NCI-H2029 treated with DMSO at 0.1 percent for 48 hours (cell line): ENCODE data around the gene GMNC.
"Not testable (repeated sequence)": the region's sequence is repeated elsewhere in the genome, so short reads cannot be mapped to it uniquely, and the experiment has no call there.

Experiments
- DNase-seq: peaks from one replicate; lab custom pipeline; 2025; lab: John Stamatoyannopoulos, UW

Gene GMNC, protein sequence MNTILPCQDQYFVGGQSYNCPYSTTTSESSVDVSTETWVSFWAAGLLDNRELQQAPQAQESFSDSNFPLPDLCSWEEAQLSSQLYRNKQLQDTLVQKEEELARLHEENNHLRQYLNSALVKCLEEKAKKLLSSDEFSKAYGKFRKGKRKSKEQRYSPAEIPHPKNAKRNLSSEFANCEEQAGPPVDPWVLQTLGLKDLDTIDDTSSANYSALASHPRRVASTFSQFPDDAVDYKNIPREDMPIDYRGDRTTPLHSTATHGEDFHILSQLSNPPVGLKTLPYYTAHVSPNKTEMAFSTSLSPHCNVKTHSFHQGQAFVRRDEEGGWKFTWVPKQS

GRCh38 chr3:190862209-190863118 lies at the start of gene GMNC:
Gene GMNC, minus strand, starts transcription at chr3:190862694. Its CDS starts 79 bp downstream, at chr3:190862615.
- DNase-seq = no peak

DNA sequence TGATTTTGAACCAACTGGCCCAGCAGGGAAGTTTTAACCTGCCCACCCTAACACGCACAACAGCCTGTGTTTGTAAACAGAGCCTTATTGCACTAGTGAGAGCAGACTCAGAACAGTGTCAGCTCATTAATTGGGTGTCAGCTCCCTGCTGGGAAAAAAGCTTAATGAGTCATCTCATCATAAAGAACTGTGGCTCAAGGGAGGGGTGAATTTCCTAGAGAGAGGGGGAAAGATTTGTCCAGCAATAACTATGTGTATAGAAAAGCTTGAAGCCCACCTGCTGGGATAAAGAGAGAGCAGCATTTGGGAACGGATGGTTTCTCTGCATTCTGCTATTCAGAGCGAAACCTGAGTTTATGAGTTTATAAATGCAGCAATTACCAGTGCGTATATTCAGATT lies 48.9 kb upstream of the GMNC start:
- DNase-seq = no peak

DNA sequence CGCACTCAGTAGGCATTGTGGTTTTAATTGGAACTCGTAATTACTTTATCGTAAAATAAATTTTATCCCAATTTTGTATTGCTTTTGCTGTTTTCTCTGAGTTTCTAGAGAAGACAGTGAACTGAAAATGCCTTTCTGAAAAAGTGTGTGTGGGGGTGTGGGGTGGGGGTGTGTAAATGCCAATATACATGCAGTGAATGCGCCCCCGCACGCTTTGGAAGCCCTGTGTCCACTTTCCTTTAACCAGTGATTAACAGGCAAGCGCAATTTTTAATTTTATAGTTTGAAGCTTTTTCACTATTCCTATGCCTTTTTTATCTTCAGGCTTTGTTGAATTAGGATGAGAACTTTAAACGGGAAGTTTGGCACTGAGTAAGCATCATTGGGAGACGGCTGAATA lies 47.4 kb upstream of the GMNC start:
- no peak for DNase-seq

GRCh38 chr3:190903156-190903555 lies 40.7 kb upstream of the GMNC start:
- no peak for DNase-seq

- DNase-seq = no peak
These were observed 39.8 kb upstream of the GMNC start for GRCh38 chr3:190902292-190902691.

DNA sequence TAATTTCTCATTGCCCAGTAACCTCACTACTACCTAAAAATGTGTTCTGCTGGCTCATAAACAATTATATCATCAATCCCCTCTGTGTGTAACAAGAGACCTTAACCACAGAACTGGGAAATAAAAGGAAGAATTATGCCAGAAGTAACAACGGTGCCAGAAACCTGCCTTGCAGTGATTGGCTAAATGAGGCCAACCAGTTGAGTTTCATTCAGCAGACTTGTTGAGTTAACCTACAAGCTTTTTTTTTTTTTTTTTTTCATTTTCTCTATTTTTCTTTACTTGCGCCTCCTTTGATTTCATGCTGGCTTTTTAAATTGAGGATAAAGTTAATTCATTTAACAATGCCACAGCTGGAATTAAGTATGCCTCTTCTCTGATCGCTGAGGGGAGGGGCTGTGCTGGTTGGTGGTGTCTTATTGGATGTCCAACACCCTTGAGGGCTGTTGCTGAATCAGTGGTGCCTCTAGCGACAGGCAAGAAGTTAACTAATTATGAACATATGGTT lies 30.0 kb upstream of the GMNC start:
- no peak for DNase-seq

DNA sequence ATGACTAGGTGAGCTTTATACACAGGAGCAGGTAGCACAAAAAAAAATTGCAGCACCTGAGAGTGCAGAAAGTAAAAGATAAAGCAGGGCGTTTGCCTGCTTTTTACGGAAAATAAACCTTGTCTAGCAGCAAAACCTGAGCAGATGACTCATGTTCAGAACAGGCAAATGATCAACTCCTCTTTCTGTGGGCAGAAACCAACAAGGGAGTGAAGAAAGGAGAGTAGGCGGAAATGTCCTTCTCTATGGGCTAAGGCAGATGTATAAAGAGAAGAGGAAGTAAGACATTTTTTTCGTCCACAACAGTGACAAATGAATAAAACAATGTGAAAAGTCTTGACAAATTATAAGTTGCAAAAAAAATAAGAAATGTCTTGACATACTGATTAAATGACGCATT lies 24.5 kb upstream of the GMNC start:
- no peak for DNase-seq

DNA sequence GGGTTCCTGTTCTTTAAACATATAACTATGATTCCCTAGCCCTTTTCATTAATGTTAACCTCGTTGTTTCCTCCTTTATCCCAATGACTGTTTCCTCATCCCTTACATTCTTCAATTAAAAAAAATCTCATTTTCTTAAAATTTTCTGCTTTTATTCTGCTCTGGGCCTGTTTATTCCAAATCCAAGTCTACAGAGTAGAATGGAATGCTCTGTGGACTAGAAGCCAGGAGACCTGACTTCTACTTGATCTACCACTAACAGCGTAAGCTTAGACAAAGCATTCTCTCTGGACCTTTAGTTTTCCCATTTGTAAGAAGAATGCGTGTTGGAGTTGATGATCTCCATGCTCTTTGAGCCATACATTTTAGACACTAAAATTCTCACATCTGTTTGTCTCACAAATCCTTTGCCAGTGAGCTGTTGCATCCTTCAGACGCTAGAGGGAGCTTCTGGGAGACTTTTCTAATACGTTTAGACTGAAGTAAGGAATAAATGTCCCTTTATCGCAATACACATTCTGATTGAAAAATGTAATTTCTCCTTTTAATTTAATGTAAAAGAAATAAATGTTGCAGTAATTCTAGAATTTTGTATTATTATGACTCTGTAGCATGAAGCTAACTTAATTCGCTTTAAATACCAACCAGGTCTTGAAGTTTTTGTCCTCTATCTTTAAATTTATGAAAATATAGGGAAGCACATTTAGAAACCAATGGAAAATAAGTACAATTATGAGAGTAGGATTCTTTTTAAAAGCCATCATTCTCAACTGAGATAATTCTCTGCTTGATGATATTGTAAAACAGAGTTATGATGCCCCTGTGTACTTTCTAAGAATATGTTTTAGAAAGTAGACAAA lies 21.7 kb upstream of the GMNC start:
- peak; percentile 57 for DNase-seq

- no peak for DNase-seq
These were observed 20.6 kb upstream of the GMNC start for GRCh38 chr3:190883141-190883540.

DNA sequence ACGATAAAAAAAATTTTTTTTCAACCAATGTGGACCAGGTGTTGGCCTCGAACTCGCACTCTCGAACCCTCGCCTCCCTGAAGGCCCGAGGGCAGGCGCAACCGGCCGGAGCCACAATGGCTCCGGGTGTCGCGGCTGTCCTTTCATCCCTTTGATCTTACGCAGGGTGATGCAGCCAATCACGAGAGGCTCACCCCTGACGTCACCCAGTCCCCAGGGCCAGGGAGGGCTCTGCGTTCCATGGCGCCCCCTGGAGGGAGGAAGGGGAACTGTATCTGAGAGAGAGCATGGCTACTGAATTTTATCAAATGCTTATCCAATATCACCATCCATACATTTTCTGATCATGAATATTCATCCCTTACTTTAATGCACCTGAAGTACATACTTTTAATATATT lies 15.4 kb upstream of the GMNC start:
- DNase-seq = no peak

DNA sequence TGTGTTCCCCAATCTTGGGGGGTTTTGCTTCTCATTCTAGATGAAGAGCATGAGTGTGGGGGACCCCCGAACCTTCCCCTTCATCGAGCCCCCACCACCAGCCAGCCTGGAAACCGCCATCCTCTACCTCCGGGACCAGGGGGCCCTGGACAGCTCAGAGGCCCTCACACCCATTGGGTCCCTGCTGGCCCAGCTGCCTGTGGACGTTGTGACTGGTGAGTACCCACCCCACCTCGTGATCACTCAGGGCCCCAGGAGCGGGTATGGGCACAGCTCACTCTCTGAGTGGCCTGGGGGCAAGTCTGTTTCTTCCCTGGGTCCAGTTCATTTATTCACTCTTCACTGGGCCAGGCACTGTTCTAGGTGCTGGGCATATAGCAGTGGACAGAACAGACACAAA lies 13.9 kb upstream of the GMNC start:
- DNase-seq = not testable (repeated sequence)

GRCh38 chr3:190875061-190875460 lies 12.6 kb upstream of the GMNC start:
- not testable (repeated sequence) for DNase-seq

DNA sequence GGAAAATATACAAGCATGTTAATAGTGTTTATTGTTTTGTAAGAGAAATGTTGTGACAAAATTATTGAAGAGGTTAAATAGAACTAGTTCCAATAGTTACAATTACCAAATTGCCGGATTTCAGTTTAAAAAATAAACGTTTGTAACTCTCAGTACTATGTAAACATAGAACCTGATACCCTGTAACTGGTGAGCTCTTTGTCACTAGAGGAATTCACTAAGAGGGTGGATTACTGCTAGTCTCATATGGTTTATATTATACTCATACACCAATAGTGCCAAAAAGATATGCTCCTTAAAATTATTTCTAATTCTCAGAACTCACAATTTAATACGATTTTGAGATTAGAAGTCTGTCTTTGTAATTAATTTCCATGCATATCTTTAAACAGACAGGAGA lies 7.6 kb upstream of the GMNC start:
- no peak for DNase-seq

DNA sequence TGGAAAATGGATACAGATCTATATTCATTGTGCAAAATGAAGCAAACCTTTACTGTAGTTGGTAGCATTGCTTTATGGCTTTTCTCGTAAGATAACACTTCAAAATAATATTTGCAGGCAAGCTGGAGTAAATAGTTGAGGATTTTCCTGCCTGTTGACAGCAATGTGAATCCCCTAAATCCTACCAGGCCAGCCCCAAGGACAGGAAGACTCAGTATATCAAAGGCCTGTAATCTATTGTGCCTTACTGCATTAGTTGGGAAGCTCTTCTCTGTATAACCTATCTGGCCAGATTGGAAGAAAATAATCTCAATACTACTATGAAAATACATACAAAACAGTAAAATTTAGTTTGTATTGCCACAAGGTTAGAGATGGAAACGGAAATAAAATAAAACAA lies 4.6 kb upstream of the GMNC start:
- DNase-seq = no peak

DNA sequence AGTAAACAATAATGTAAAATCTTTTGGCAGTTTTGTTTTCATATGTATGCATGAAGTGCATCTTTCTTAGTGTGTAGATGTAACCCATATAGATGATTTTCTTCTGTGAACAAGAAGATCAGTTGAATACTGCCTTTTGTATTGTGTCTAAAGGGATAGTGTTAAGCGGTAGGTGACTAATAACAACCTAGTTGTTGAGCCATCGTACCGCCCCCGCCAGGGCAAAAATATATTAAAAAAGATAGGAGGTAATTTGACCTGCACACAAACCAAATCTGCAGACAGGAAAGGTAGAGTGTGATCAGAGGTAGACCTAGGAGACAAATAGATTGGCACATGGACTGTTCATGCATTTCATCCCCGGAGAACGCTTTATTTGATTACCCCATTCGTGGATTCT lies 3.3 kb upstream of the GMNC start:
- DNase-seq = no peak

GRCh38 chr3:190865419-190865818 lies 2.9 kb upstream of the GMNC start:
- no peak for DNase-seq

GRCh38 chr3:190864002-190864401 lies 1.5 kb upstream of the GMNC start:
- DNase-seq = no peak

DNA sequence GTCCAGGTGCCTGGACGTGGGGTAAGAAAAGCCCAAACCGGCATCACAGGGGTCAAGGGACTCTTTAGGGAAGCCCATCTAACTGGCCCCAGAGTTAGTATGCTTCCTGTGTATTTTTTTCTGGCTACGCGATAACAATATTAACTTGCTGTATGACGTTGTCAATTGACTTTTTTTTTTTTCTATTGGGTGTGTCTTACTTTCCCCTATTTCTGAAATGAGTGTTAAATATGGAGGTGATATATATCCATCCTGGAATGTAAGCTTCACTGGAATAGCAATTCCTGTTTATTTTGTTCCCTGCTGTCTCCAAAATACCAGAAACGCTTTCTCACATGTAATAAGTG lies 598 bp upstream of the GMNC start:
- no peak for DNase-seq

DNA sequence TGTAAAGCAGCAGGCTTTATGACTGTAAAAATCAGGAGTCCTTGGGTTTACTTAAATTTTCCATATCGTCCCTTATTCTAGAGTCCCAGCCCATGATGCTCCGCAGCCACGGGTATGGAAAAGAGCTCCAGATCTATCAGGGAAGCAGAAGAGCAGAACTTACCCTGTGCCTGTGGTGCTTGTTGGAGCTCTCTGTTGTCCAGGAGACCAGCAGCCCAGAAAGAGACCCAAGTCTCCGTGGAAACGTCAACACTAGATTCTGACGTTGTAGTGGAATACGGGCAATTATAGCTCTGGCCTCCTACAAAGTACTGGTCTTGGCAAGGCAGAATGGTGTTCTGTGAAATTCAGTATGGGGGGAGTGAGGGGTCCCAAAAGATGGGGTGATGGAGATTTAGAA lies 2.0 kb downstream of the GMNC start:
- no peak for DNase-seq

DNA sequence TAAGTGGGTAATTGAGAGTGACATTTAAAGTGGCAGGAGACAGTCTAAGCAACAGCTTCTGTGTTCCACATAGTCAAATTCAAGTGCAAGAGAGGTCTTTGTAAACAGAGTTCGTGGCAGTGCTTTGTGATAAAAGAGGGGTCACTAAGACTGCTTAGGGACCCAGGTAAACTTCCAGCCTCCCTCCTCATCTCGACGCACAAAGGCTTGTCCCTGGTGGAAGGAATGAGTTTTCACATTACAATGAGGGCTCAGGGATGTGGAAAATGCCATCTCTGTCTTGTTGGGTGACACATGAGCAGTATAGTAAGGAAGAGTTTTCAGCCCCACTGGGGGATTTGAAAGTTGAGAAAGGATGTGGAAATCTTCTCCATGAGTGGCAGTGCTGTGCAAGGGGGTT lies 7.3 kb downstream of the GMNC start:
- DNase-seq = no peak

DNA sequence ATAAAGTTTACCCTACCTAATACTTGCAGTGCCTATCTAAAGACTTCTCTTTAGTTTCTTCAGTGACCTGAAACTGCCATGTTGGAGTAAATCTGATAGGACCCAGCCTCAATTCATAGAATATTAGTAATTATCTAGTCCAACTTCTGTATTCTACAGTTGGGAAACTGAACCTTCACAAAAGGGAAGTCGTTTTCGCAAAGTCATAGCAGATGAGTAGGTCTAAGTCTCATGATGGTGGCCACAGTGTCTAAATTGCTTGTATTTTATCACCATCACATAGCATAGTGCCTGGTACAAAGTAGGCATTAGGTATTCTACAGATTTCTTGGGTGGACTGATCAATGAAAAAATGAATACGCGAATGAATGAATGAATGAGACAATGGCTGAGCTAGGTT lies 8.4 kb downstream of the GMNC start:
- DNase-seq = no peak

GRCh38 chr3:190853464-190853863 lies 9.0 kb downstream of the GMNC start:
- DNase-seq = no peak
